Activated naive CD8-positive, alpha-beta T cell treated with anti-CD3 and anti-CD28 coated beads, Interleukin-2, amount 10 ng/mL, durations not matched to agents 7 days and 5 days (primary cell): ENCODE measurements around the gene PIK3IP1. TPM values are rescaled to one million over a fixed set of nuclear protein-coding genes. Genes with fewer than 3 reads are reported as not detected.
"Not testable (repeated sequence)": the region's sequence is repeated elsewhere in the genome, so short reads cannot be mapped to it uniquely, and the experiment has no call there.

Source experiments
- ATAC-seq: fragments of 150-1000 bp; cut with Tn5 transposase; one replicate; pipeline ENCODE4 v1.10.0; 2021; ENCODE audit warnings: low read depth, moderate library complexity
- POLR2A ChIA-PET: fragments of 350-600 bp; sonication (Branson Sonifier 250); formaldehyde crosslinking; loops from one replicate; lab custom pipeline; 2021; ENCODE audit warnings: antibody characterized with exemption; lab: Charles Lee
- DNase-seq: peaks from one replicate; pipeline ENCODE4 v3.0.0; 2021
- H3K27ac Mint-ChIP-seq: one replicate; pipeline ENCODE4 v1.8.0; 2022; ENCODE audit warnings: mild to moderate bottlenecking, mixed read lengths
- H3K27me3 Mint-ChIP-seq: one replicate; pipeline ENCODE4 v1.8.0; 2022; ENCODE audit warnings: mild to moderate bottlenecking, moderate library complexity, mixed read lengths
- H3K36me3 Mint-ChIP-seq: one replicate; pipeline ENCODE4 v1.8.0; 2021; ENCODE audit warnings: mild to moderate bottlenecking, mixed read lengths
- H3K4me1 Mint-ChIP-seq: one replicate; pipeline ENCODE4 v1.8.0; 2021; ENCODE audit warnings: mixed read lengths
- H3K4me3 Mint-ChIP-seq: one replicate; pipeline ENCODE4 v1.8.0; 2022; ENCODE audit warnings: mild to moderate bottlenecking, moderate library complexity, mixed read lengths
- H3K9me3 Mint-ChIP-seq: one replicate; pipeline ENCODE4 v1.8.0; 2021; ENCODE audit warnings: mixed read lengths
- total RNA-seq, 2 experiments: library from RNA; stranded (reverse); gene quantifications; one replicate each; pipeline ENCODE4 v1.2.3, GENCODE V29; 2021

Gene PIK3IP1
- total RNA-seq, 2 experiments from 2014 or later: 110 to 125 TPM

DNA sequence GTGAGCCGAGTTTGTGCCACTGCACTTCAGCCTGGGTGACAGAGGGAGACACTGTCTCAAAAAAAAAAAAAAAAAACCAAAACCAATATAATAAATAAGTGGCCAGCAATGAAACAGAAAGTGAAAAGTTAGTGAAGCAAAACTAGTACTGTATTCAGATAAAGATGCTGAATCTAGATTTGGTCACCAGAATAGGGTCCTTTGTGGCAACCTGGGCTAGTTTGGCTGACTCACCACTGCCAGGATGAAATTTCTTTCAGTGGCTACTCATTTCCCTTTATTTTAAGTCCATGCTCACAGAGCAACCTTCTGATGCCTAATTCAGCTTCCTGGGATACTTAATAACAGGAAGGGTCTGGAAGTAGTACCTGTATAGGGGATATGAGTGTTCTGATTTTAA, 54.2 kb downstream of the PIK3IP1 start:
- Mint-ChIP-seq H3K4me3 (no peak overlapping the region), H3K27ac (no peak overlapping the region), H3K4me1 (peaks cover 16% of the 10 kb centered on the region), H3K36me3 (peaks cover 16% of the 10 kb centered on the region), H3K27me3 (no peaks in the 10 kb centered on the region), H3K9me3 (no peaks in the 10 kb centered on the region)
- ATAC-seq: peak; percentile 47
- DNase-seq: no peak
- POLR2A ChIA-PET: no interaction called here

DNA sequence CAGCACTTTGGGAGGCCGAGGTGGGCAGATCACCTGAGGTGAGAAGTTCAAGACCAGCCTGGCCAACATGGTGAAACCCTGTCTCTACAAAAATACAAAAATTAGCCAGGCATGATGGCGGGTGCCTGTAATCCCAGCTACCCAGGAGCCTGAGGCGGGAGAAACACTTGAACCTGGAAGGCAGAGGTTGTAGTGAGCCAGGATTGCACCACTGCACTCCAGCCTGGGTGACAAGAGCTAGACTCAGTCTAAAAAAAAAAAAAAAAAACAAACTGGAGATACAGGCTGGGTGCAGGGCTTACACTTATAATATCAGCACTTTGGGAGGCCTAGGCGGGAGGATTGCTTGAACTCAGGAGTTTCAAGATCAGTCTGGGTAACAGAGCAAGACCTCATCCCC, 56.2 kb downstream of the PIK3IP1 start:
- H3K27me3 Mint-ChIP-seq, H3K9me3 Mint-ChIP-seq, DNase-seq, H3K4me3 Mint-ChIP-seq, H3K27ac Mint-ChIP-seq, ATAC-seq: not testable (repeated sequence)
- H3K36me3 Mint-ChIP-seq: peaks cover 16% of the 10 kb centered on the region
- H3K4me1 Mint-ChIP-seq: peaks cover 28% of the 10 kb centered on the region
- POLR2A ChIA-PET: interaction anchor here (0.7 kb wide), 1 partner anchor 42 kb away, joined by 3 read pairs; no protein-coding TSS in a partner anchor

DNA sequence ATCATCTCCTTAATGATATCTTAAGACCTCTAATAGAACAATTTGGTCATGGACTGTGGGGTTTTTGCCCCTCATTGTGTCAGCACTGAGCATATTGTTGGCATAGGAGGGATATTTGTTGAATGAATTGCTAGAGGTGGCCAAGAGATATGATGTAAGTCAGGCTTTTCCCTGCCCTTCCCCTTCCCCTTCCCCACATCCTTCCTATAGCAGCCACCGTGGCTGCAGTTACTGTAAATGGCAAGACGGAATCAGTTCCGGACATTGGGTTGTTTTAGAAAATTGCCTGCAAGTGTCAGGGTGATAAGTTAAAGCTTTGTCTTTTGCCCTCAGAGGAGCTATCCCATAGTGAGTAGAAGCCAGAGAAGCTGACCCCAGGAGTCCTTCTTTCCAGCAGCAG, 57.2 kb downstream of the PIK3IP1 start:
- H3K27ac Mint-ChIP-seq: no peak overlapping the region
- POLR2A ChIA-PET: no interaction called here
- H3K4me3 Mint-ChIP-seq: no peak overlapping the region
- H3K36me3 Mint-ChIP-seq: peaks cover 16% of the 10 kb centered on the region
- peaks cover 36% of the 10 kb centered on the region for H3K4me1 Mint-ChIP-seq
- H3K9me3 Mint-ChIP-seq: no peaks in the 10 kb centered on the region
- no peak for DNase-seq
- no peaks in the 10 kb centered on the region for H3K27me3 Mint-ChIP-seq
- ATAC-seq: no peak

DNA sequence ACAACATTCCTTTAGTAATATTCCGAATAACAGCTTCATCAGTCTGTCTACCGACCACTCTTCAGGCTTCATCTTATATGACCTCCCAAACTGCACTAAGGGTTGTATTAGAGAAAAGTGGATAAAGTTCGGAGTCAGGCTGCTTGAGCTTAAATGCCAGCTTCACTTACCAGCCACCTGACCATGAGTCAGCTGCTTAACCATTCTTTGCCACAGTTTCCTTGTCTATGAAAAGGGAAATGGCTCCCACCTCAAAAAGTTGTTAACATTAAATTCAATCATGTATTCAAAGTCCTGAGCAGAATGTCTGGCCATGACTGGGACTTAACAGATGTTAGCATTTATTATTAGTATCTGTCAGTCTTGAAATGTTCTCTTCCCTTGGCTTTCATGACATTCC, 59.3 kb downstream of the PIK3IP1 start:
- peaks cover 45% of the 10 kb centered on the region for H3K4me1 Mint-ChIP-seq
- no peaks in the 10 kb centered on the region for H3K27me3 Mint-ChIP-seq
- POLR2A ChIA-PET: interaction anchor here (0.6 kb wide), 1 partner anchor 466 kb away, joined by 4 read pairs; no protein-coding TSS in a partner anchor
- ATAC-seq (no peak), DNase-seq (no peak)
- no peak overlapping the region for H3K4me3 Mint-ChIP-seq
- H3K27ac Mint-ChIP-seq: no peak overlapping the region
- no peaks in the 10 kb centered on the region for H3K9me3 Mint-ChIP-seq
- peaks cover 16% of the 10 kb centered on the region for H3K36me3 Mint-ChIP-seq

Other genes starting within 250 kb of the PIK3IP1 start
- gene SMTN, start 211.2 kb downstream of the PIK3IP1 start, total RNA-seq: 10 to 100 TPM; 39.9 to 45.8 TPM
- 10 to 100 TPM; 17.3 to 24.6 TPM for gene SELENOM, start 184.9 kb downstream of the PIK3IP1 start, total RNA-seq
- gene INPP5J, start 169.5 kb downstream of the PIK3IP1 start, total RNA-seq: under 1 TPM; 0.31 to 0.39 TPM
- gene PLA2G3, start 152.0 kb downstream of the PIK3IP1 start, total RNA-seq: not detected
- gene RNF185, start 132.3 kb downstream of the PIK3IP1 start, total RNA-seq: 10 to 100 TPM; 21.8 to 22.4 TPM
- gene LIMK2, start 80.2 kb downstream of the PIK3IP1 start, total RNA-seq: 10 to 100 TPM; 38.9 to 39.9 TPM
- gene PATZ1, start 53.9 kb upstream of the PIK3IP1 start, total RNA-seq: 10 to 100 TPM; 36.2 to 37.2 TPM
- gene DRG1, start 107.1 kb upstream of the PIK3IP1 start, total RNA-seq: 10 to 100 TPM; 71.9 to 87.8 TPM
- 10 to 100 TPM; 38.6 to 41.0 TPM for gene EIF4ENIF1, start 197.4 kb upstream of the PIK3IP1 start, total RNA-seq
- gene SFI1, start 204.0 kb upstream of the PIK3IP1 start, total RNA-seq: 100 to 1,000 TPM; 209 to 210 TPM